ENCODE measurements around the gene ELMOD1. TPM values are rescaled to one million over a fixed set of nuclear protein-coding genes. Genes with fewer than 3 reads are reported as not detected.

The ELMOD1 gene
- total and polyA plus RNA-seq, 2 donors = 0.05 to 0.34 TPM

DNA sequence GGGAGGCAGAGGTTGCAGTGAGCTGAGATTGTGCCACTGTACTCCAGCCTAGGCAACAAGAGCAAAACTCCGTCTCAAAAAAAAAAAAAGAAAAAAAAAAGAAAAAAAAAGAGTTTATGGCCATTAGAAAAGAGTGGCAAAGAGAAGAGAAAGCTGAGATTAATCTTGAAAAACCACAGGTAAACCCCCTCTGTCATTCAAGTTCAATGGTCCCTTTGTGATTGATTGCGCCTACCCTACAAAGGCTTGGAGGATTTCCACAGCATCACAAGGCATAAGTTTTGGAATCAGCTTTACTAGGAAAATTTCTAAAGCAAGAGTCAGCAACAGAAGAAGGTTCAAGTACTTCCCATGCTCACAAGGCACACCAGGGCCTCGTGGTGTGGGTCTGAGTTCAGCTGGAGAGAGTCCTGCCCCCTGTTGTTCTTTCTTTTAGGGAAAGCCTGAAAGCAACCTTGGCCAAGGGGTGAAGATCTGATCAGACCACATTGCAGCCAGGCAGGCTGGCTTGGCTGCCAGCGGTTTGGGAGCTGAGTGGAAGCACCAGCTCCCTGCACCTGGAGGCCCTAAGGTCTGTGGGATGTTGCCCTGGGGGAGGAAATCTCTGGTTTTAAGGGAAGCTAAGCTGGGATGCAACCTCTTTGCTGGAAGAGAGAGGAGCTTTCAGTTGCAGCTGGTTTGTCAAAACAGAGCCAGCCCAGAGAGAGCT, 79.1 kb downstream of the ELMOD1 start:
- no peaks in the 10 kb centered on the region for H3K27me3 ChIP-seq (ENCODE audit: control insufficient read depth in 2 of 2, insufficient read depth in 1 of 2, low read length in 1 of 2)

DNA sequence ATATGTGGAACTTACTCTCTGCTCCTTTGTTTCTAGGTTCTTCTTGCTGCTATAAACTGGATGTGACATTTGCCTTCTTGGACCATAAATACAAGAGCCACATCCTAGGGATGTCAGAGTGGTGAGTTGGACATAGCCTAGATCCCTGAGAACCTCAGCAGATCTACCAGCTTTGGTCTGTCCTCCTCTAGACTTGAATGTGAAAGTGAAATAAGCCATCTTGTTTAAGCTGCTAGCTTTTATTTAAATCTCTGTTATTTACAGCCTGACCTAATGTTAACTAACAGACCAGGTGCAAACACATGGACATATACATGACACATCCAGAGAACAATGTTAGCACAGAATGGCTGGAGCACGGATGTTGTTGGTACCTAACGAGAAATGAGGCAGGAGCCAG, 85.0 kb downstream of the ELMOD1 start:
- Histone ChIP-seq H3K27me3 (ENCODE audit: control insufficient read depth in 2 of 2, insufficient read depth in 1 of 2, low read length in 1 of 2) (no peaks in the 10 kb centered on the region), H3K36me3 (ENCODE audit: control insufficient read depth in 2 of 2, insufficient read depth in 2 of 2, low read length in 1 of 2) (no peaks in the 10 kb centered on the region), H3K4me1 (ENCODE audit: control insufficient read depth in 2 of 2, insufficient read depth in 2 of 2, low read length in 2 of 2) (no peaks in the 10 kb centered on the region), H3K27ac (ENCODE audit: low read depth in 1 of 2, low read length in 1 of 2) (no peak overlapping the region), H3K9me3 (ENCODE audit: control insufficient read depth in 2 of 2, insufficient read depth in 1 of 2, low read length in 1 of 2) (no peaks in the 10 kb centered on the region), H3K4me3 (ENCODE audit: low read length in 2 of 2) (no peak overlapping the region)
- WGBS = 94% methylated on average over 2 of the region's 2 CpGs
- no peak for DNase-seq (ENCODE audit: low read depth in 6 of 9, low spot score in 9 of 9)

More for the DNA sequence above, 79.1 kb downstream of the ELMOD1 start:
- Histone ChIP-seq H3K36me3 (ENCODE audit: control insufficient read depth in 2 of 2, insufficient read depth in 2 of 2, low read length in 1 of 2) (no peaks in the 10 kb centered on the region), H3K4me1 (ENCODE audit: control insufficient read depth in 2 of 2, insufficient read depth in 2 of 2, low read length in 2 of 2) (no peaks in the 10 kb centered on the region), H3K27ac (ENCODE audit: low read depth in 1 of 2, low read length in 1 of 2) (no peak overlapping the region), H3K4me3 (ENCODE audit: low read length in 2 of 2) (no peak overlapping the region), H3K9me3 (ENCODE audit: control insufficient read depth in 2 of 2, insufficient read depth in 1 of 2, low read length in 1 of 2) (no peaks in the 10 kb centered on the region)
- DNase-seq (ENCODE audit: low read depth in 6 of 9, low spot score in 9 of 9) = no peak
- WGBS = 75% methylated on average over 4 of the region's 4 CpGs

DNA sequence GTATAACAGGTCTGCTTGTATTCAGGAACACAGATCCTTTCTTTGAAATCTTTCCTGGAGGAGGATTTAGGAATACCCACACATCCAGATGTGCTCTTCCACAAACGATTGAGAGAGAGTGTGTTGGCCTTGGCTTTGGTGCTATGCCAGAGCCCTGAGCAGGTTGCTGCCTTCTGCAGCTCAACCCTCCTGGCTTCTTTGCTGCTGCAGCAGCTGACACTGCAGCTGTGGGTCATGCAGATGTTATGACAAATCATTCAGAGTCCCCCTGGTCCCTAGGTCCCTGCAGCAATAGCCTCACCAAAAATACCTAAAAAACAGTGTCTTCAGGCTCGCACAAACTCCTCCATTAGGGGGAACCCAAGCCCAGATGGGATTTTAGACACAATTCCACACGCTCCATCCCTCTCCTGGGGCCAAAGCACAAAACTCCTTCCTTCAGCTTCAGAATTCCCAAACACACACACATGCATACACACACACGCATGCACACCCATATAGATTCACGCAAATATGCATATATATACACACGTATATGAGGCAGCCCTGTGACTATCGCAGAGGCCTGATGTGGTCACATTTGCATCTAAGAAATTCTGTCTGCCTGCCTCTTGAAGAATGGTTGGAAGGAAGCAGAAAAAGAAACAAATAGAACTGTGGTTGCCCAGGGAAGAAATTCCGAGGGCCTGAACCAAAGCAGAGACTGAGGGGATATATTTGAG, 85.5 kb downstream of the ELMOD1 start:
- H3K4me1 ChIP-seq (ENCODE audit: control insufficient read depth in 2 of 2, insufficient read depth in 2 of 2, low read length in 2 of 2) = no peaks in the 10 kb centered on the region
- no peak for DNase-seq (ENCODE audit: low read depth in 6 of 9, low spot score in 9 of 9)
- H3K4me3 ChIP-seq (ENCODE audit: low read length in 2 of 2) = no peak overlapping the region
- H3K27me3 ChIP-seq (ENCODE audit: control insufficient read depth in 2 of 2, insufficient read depth in 1 of 2, low read length in 1 of 2) = no peaks in the 10 kb centered on the region
- no peaks in the 10 kb centered on the region for H3K36me3 ChIP-seq (ENCODE audit: control insufficient read depth in 2 of 2, insufficient read depth in 2 of 2, low read length in 1 of 2)
- no peak overlapping the region for H3K27ac ChIP-seq (ENCODE audit: low read depth in 1 of 2, low read length in 1 of 2)
- H3K9me3 ChIP-seq (ENCODE audit: control insufficient read depth in 2 of 2, insufficient read depth in 1 of 2, low read length in 1 of 2) = no peaks in the 10 kb centered on the region
- 83% methylated on average over 8 of the region's 8 CpGs for WGBS

DNA sequence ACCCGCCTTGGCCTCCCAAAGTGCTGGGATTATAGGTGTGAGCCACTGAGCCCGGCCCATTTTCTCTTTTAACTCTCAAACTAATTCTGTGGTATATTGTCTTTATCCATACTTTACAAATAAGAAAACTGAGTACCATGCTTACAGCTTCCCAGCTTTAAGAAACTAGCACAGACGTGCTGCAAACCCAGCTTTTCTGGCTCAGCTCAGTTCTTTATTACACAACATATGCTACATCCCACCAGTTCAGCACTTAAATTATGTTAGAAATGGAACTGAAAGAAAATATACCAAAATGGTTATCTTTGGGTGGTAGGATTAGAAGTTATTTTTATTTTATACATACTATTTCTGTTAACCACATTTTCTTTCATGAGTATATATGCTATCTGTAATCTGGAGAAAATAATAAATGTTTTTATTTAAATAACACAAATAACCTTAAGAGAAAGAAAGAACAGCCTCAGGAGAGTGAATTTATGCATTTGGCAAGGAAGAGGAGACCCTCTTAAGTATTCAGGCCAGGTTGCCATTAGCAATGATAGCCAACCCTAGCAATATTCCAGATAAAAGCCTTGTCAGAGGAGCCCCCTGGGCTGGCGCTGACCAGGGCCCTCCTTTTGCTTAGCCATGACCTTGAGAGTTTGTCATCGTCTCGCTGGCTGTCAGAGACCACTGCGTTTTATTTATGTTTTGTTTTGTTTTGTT, 87.1 kb downstream of the ELMOD1 start:
- no peaks in the 10 kb centered on the region for H3K27me3 ChIP-seq (ENCODE audit: control insufficient read depth in 2 of 2, insufficient read depth in 1 of 2, low read length in 1 of 2)
- H3K27ac ChIP-seq (ENCODE audit: low read depth in 1 of 2, low read length in 1 of 2) = no peak overlapping the region
- no peaks in the 10 kb centered on the region for H3K4me1 ChIP-seq (ENCODE audit: control insufficient read depth in 2 of 2, insufficient read depth in 2 of 2, low read length in 2 of 2)
- no peak for DNase-seq (ENCODE audit: low read depth in 6 of 9, low spot score in 9 of 9)
- no peaks in the 10 kb centered on the region for H3K9me3 ChIP-seq (ENCODE audit: control insufficient read depth in 2 of 2, insufficient read depth in 1 of 2, low read length in 1 of 2)
- no peak overlapping the region for H3K4me3 ChIP-seq (ENCODE audit: low read length in 2 of 2)
- 92% methylated on average over 7 of the region's 7 CpGs for WGBS
- H3K36me3 ChIP-seq (ENCODE audit: control insufficient read depth in 2 of 2, insufficient read depth in 2 of 2, low read length in 1 of 2) = no peaks in the 10 kb centered on the region

DNA sequence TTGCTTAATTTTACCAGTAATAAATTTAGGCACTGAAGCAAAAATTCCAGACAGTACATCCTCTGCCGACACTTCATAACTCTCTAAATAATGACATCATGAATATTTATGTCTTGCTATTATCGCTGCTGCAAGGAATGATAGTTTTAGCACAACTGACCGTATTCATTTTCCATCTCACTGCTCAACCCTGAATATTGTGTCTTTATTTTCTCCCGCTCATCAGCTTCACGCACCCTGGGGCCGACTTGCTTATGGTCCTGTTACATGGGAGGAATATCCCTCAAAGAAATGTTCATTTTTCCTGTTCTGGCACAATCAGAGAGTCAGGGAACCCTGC, 87.7 kb downstream of the ELMOD1 start:
- 89% methylated on average over 6 of the region's 6 CpGs for WGBS

DNA sequence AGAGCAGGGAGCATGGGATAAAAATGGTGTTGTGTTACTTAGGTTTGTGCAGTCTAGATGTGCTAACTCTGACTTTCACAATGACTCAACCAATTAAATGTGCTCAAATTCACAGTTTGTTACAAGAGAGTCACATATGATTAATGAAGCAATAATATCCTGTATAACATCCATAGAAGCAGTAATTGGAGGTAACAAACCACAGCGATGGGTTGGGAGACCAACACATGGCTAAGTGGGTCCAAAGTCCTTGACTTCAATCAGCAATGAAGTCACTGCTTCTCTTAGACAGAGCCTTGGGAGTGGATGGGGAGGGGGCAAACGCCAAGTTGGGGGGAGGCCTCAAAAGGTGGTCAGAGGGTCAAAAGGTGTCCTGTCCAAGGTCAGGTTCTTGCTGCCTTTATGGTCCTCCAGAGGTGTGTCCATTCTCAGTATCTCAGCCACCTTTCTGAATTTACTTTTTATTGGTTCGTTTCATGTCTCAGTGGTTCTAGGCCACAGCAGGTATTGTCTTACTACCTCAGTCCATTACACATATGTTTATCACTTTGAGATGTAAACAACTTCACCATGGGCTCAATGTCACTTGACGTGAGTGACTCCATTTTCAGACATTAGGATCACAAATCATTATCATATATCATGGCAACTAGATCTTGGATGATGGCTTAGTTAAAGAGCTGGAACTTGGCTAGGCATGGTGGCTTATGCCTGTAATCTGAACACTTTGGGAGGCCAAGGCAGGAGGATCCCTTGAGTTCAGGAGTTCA, 88.5 kb downstream of the ELMOD1 start:
- no peaks in the 10 kb centered on the region for H3K27me3 ChIP-seq (ENCODE audit: control insufficient read depth in 2 of 2, insufficient read depth in 1 of 2, low read length in 1 of 2)
- H3K4me1 ChIP-seq (ENCODE audit: control insufficient read depth in 2 of 2, insufficient read depth in 2 of 2, low read length in 2 of 2) = no peaks in the 10 kb centered on the region
- no peaks in the 10 kb centered on the region for H3K9me3 ChIP-seq (ENCODE audit: control insufficient read depth in 2 of 2, insufficient read depth in 1 of 2, low read length in 1 of 2)
- WGBS = 91% methylated on average over 4 of the region's 4 CpGs
- no peak overlapping the region for H3K27ac ChIP-seq (ENCODE audit: low read depth in 1 of 2, low read length in 1 of 2)
- H3K36me3 ChIP-seq (ENCODE audit: control insufficient read depth in 2 of 2, insufficient read depth in 2 of 2, low read length in 1 of 2) = no peaks in the 10 kb centered on the region
- no peak for DNase-seq (ENCODE audit: low read depth in 6 of 9, low spot score in 9 of 9)
- H3K4me3 ChIP-seq (ENCODE audit: low read length in 2 of 2) = no peak overlapping the region

More for the DNA sequence above, 87.7 kb downstream of the ELMOD1 start:
- Histone ChIP-seq H3K4me3 (ENCODE audit: low read length in 2 of 2) (no peak overlapping the region), H3K27ac (ENCODE audit: low read depth in 1 of 2, low read length in 1 of 2) (no peak overlapping the region), H3K4me1 (ENCODE audit: control insufficient read depth in 2 of 2, insufficient read depth in 2 of 2, low read length in 2 of 2) (no peaks in the 10 kb centered on the region), H3K9me3 (ENCODE audit: control insufficient read depth in 2 of 2, insufficient read depth in 1 of 2, low read length in 1 of 2) (no peaks in the 10 kb centered on the region), H3K36me3 (ENCODE audit: control insufficient read depth in 2 of 2, insufficient read depth in 2 of 2, low read length in 1 of 2) (no peaks in the 10 kb centered on the region), H3K27me3 (ENCODE audit: control insufficient read depth in 2 of 2, insufficient read depth in 1 of 2, low read length in 1 of 2) (no peaks in the 10 kb centered on the region)
- DNase-seq (ENCODE audit: low read depth in 6 of 9, low spot score in 9 of 9) = no peak

DNA sequence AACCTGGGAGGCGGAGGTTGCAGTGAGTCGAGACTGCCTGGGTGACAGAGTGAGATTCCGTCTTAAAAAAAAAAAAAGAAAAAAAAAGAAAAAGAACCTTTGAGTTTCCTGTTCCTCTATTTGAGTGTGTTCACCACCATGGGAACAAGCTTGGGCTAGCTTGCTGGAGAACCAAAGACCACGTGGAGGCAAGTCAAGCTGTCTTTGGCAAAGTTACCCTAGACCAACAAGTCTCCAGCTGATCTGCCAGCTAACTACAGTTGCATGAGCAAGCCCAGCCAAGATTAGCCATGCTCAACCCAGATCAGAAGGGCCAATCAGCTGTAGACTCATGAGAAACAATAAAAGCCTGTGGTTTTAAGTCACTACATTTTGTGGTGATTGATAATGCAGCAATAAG, 91.2 kb downstream of the ELMOD1 start:
- Histone ChIP-seq H3K27ac (ENCODE audit: low read depth in 1 of 2, low read length in 1 of 2) (no peak overlapping the region), H3K4me3 (ENCODE audit: low read length in 2 of 2) (no peak overlapping the region), H3K36me3 (ENCODE audit: control insufficient read depth in 2 of 2, insufficient read depth in 2 of 2, low read length in 1 of 2) (no peaks in the 10 kb centered on the region), H3K27me3 (ENCODE audit: control insufficient read depth in 2 of 2, insufficient read depth in 1 of 2, low read length in 1 of 2) (no peaks in the 10 kb centered on the region), H3K4me1 (ENCODE audit: control insufficient read depth in 2 of 2, insufficient read depth in 2 of 2, low read length in 2 of 2) (no peaks in the 10 kb centered on the region), H3K9me3 (ENCODE audit: control insufficient read depth in 2 of 2, insufficient read depth in 1 of 2, low read length in 1 of 2) (no peaks in the 10 kb centered on the region)
- no peak for DNase-seq (ENCODE audit: low read depth in 6 of 9, low spot score in 9 of 9)
- 81% methylated on average over 4 of the region's 4 CpGs for WGBS

DNA sequence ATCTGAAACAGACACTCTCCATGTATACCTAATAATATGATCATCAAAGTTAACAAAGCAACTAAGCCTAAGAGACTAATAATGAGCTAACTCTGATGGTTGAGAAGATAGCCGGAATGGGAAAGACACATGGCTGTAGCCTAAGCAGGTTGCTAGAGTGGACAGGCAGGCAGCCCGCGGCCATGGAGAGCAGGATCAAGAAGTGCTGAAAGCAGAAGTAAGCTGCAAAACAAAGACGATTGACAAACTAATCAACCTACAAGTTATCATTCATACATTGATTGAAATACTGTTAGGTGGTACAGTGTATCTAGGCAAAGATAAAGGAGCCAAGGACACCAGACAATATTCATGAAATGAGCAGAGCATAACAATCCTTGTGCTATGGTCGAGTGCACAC, 91.6 kb downstream of the ELMOD1 start:
- Histone ChIP-seq H3K9me3 (ENCODE audit: control insufficient read depth in 2 of 2, insufficient read depth in 1 of 2, low read length in 1 of 2) (no peaks in the 10 kb centered on the region), H3K4me1 (ENCODE audit: control insufficient read depth in 2 of 2, insufficient read depth in 2 of 2, low read length in 2 of 2) (no peaks in the 10 kb centered on the region), H3K27ac (ENCODE audit: low read depth in 1 of 2, low read length in 1 of 2) (no peak overlapping the region), H3K4me3 (ENCODE audit: low read length in 2 of 2) (no peak overlapping the region), H3K27me3 (ENCODE audit: control insufficient read depth in 2 of 2, insufficient read depth in 1 of 2, low read length in 1 of 2) (no peaks in the 10 kb centered on the region), H3K36me3 (ENCODE audit: control insufficient read depth in 2 of 2, insufficient read depth in 2 of 2, low read length in 1 of 2) (no peaks in the 10 kb centered on the region)
- no peak for DNase-seq (ENCODE audit: low read depth in 6 of 9, low spot score in 9 of 9)
- 88% methylated on average over 5 of the region's 5 CpGs for WGBS

DNA sequence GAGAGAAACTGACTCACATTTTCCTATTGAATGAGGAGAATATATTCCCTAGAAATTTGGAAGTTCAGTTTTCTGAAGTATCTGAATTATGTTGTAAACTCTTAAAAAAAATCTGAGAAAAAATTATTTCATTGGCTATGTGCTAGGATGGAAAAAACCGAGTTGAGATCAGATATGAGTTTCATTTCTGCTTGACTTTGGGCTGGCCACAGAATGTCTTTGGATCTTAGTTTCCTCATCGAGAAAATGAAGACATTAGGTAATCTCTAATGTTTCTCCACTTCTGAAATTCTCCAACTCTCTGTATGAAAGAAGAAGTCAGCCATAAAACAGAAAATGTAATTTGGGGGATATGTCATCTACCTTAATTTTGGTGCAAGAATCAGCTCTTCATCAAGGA, 92.1 kb downstream of the ELMOD1 start:
- Histone ChIP-seq H3K27me3 (ENCODE audit: control insufficient read depth in 2 of 2, insufficient read depth in 1 of 2, low read length in 1 of 2) (no peaks in the 10 kb centered on the region), H3K4me3 (ENCODE audit: low read length in 2 of 2) (no peak overlapping the region), H3K36me3 (ENCODE audit: control insufficient read depth in 2 of 2, insufficient read depth in 2 of 2, low read length in 1 of 2) (no peaks in the 10 kb centered on the region), H3K9me3 (ENCODE audit: control insufficient read depth in 2 of 2, insufficient read depth in 1 of 2, low read length in 1 of 2) (no peaks in the 10 kb centered on the region), H3K27ac (ENCODE audit: low read depth in 1 of 2, low read length in 1 of 2) (no peak overlapping the region), H3K4me1 (ENCODE audit: control insufficient read depth in 2 of 2, insufficient read depth in 2 of 2, low read length in 2 of 2) (no peaks in the 10 kb centered on the region)
- DNase-seq (ENCODE audit: low read depth in 6 of 9, low spot score in 9 of 9) = no peak
- WGBS = 89% methylated on average over 2 of the region's 2 CpGs

All from thymus (tissue), 11 donors.